SK-N-SH (cell line): ENCODE data around the gene ADCY5. TPM values are rescaled to one million over a fixed set of nuclear protein-coding genes. Genes with fewer than 3 reads are reported as not detected.

Experiments
- CTCF ChIA-PET: fragments of 300-600, 350-600 bp; formaldehyde crosslinking; extraction: SDS; loops from one replicate; lab custom pipeline; 2021; lab: Yijun Ruan, JAX
- POLR2A ChIA-PET: fragments of 350-600 bp; sonication (Branson Sonifier 250); formaldehyde crosslinking; extraction: SDS; loops from one replicate; lab custom pipeline; 2020; ENCODE audit warnings: antibody characterized with exemption, inconsistent platforms; lab: Yijun Ruan, JAX
- DNase-seq: peaks from one replicate; pipeline ENCODE4 v3.0.0; 2012
- H2AFZ ChIP-seq: fragments of 200-600 bp; sonication (generic); 2 replicates; pipeline ENCODE4 v1.8.1; 2016; ENCODE audit warnings: antibody characterized with exemption, mild to moderate bottlenecking, low read depth
- H3F3A ChIP-seq: fragments of 200-600 bp; sonication (generic); replicated peaks from 2 replicates; pipeline ENCODE3; 2016; ENCODE audit warnings: antibody characterized with exemption, mild to moderate bottlenecking; ENCODE audit not compliant: insufficient read depth
- H3K27ac ChIP-seq, 2 experiments: fragments of 200-500 bp in 1 of 2; fragments of 200-600 bp in 1 of 2; sonication (Bioruptor generic) in 1 of 2; sonication (generic), shearing (Covaris generic) in 1 of 2; 2 replicates each; pipeline versions ENCODE4 v1.5.1 to v1.6.1; 2014 to 2016; ENCODE audit warnings: low read depth in 2 of 2, inconsistent platforms in 1 of 2, low read length in 1 of 2, mild to moderate bottlenecking in 1 of 2, mixed read lengths in 1 of 2
- H3K27me3 ChIP-seq: fragments of 200-600 bp; sonication (generic), shearing (Covaris generic); 2 replicates; pipeline ENCODE4 v1.6.1; 2016; ENCODE audit warnings: mixed run types; ENCODE audit not compliant: insufficient read depth
- H3K36me3 ChIP-seq, 2 experiments: fragments of 200-500 bp in 1 of 2; fragments of 200-600 bp in 1 of 2; sonication (Bioruptor generic) in 1 of 2; sonication (generic) in 1 of 2; replicated peaks in 1 of 2; 2 replicates each; pipeline versions ENCODE3 to v1.5.1; 2014 to 2016; ENCODE audit warnings: low read length in 1 of 2, mild to moderate bottlenecking in 1 of 2; ENCODE audit not compliant: insufficient read depth in 2 of 2, control insufficient read depth in 1 of 2
- H3K4me1 ChIP-seq, 2 experiments: fragments of 200-500 bp in 1 of 2; fragments of 200-600 bp in 1 of 2; sonication (Bioruptor generic) in 1 of 2; sonication (generic), shearing (Covaris generic) in 1 of 2; 2 replicates each; pipeline versions ENCODE4 v1.5.1 to v1.6.1; 2014 to 2016; ENCODE audit warnings: low read depth in 1 of 2, low read length in 1 of 2, mixed run types in 1 of 2; ENCODE audit not compliant: insufficient read depth in 2 of 2, control insufficient read depth in 1 of 2
- H3K4me2 ChIP-seq: fragments of 200-600 bp; sonication (generic), shearing (Covaris generic); 2 replicates; pipeline ENCODE4 v1.6.1; 2017; ENCODE audit warnings: mixed run types
- H3K4me3 ChIP-seq, 2 experiments: fragments of 200-500 bp in 1 of 2; fragments of 200-600 bp in 1 of 2; sonication (Bioruptor generic) in 1 of 2; sonication (generic), shearing (Covaris generic) in 1 of 2; 2 replicates each; pipeline versions ENCODE4 v1.5.1 to v1.8.1; 2014 to 2016; ENCODE audit warnings: low read depth in 2 of 2, inconsistent platforms in 1 of 2, low read length in 1 of 2, mild to moderate bottlenecking in 1 of 2, mixed read lengths in 1 of 2, moderate library complexity in 1 of 2
- H3K79me2 ChIP-seq: fragments of 200-600 bp; sonication (generic); 2 replicates; pipeline ENCODE4 v1.8.1; 2017; ENCODE audit warnings: mild to moderate bottlenecking; ENCODE audit not compliant: insufficient read depth
- H3K9ac ChIP-seq: fragments of 200-600 bp; sonication (generic); 2 replicates; pipeline ENCODE4 v1.6.1; 2017; ENCODE audit warnings: mixed run types
- H3K9me2 ChIP-seq: fragments of 200-600 bp; sonication (generic); 2 replicates; pipeline ENCODE4 v1.6.1; 2017; ENCODE audit warnings: mixed run types
- H3K9me3 ChIP-seq: fragments of 200-600 bp; sonication (generic); 2 replicates; pipeline ENCODE4 v1.6.1; 2017; ENCODE audit warnings: mixed run types, mild to moderate bottlenecking, moderate library complexity
- H4K20me1 ChIP-seq: fragments of 200-600 bp; sonication (generic); 2 replicates; pipeline ENCODE4 v1.6.1; 2017; ENCODE audit warnings: mild to moderate bottlenecking, mixed run types; ENCODE audit not compliant: insufficient read depth
- FOXJ3 ChIP-seq: sonication (generic); formaldehyde crosslinking; IDR thresholded peaks from 2 replicates; pipeline ENCODE4 v1.5.1; 2020; ENCODE audit warnings: mild to moderate bottlenecking, missing genetic modification reagents
- FOXM1 ChIP-seq: IDR thresholded peaks from 2 replicates; pipeline ENCODE4 v1.4.0; 2012; ENCODE audit warnings: low read depth, mild to moderate bottlenecking
- JUND ChIP-seq: IDR thresholded peaks from 2 replicates; pipeline ENCODE4 v1.4.0; 2012
- MEF2A ChIP-seq: IDR thresholded peaks from 2 replicates; pipeline ENCODE4 v1.4.0; 2012; ENCODE audit warnings: low read depth, borderline replicate concordance
- TAF1 ChIP-seq: IDR thresholded peaks from 2 replicates; pipeline ENCODE4 v1.6.1; 2012; ENCODE audit warnings: low read depth, mild to moderate bottlenecking, low read length, moderate library complexity, borderline replicate concordance
- TCF12 ChIP-seq: IDR thresholded peaks from 2 replicates; pipeline ENCODE4 v1.4.0; 2012
- TEAD4 ChIP-seq: IDR thresholded peaks from 2 replicates; pipeline ENCODE4 v1.4.0; 2012; ENCODE audit warnings: mild to moderate bottlenecking, borderline replicate concordance; ENCODE audit not compliant: insufficient read depth
- WGBS: methylation state at CpG from one replicate; pipeline ENCODE4 v1.1.6; 2017; ENCODE audit warnings: low lambda C conversion rate; 5-methylcytosine and 5-hydroxymethylcytosine counted together
- polyA plus RNA-seq, 3 experiments: library from polyadenylated mRNA; depleted of rRNA; stranded (reverse); fragments of >200 nt; gene quantifications; 2 replicates each; pipeline ENCODE4 v1.2.3, GENCODE V29; 2012
- TF ChIP-seq, protein P1 (sequence below): fragments of 150-350 bp; IDR thresholded peaks from 2 replicates; pipeline ENCODE4 v1.6.1; 2016; ENCODE audit warnings: mild to moderate bottlenecking, low read depth, low read length
- TF ChIP-seq, protein P2 (sequence below): IDR thresholded peaks from 2 replicates; pipeline ENCODE4; 2012
- TF ChIP-seq, protein P3 (sequence below): IDR thresholded peaks from 2 replicates; pipeline ENCODE4 v1.6.1; 2012; ENCODE audit warnings: mild to moderate bottlenecking, low read depth, low read length, moderate library complexity
- TF ChIP-seq, protein P4 (sequence below): IDR thresholded peaks from 2 replicates; pipeline ENCODE4 v1.4.0; 2012; ENCODE audit warnings: low read depth, borderline replicate concordance

Gene ADCY5
- polyA plus RNA-seq, 1 of the 3 experiments (the other 2 are of a cell fraction), result 0.21 TPM

DNA sequence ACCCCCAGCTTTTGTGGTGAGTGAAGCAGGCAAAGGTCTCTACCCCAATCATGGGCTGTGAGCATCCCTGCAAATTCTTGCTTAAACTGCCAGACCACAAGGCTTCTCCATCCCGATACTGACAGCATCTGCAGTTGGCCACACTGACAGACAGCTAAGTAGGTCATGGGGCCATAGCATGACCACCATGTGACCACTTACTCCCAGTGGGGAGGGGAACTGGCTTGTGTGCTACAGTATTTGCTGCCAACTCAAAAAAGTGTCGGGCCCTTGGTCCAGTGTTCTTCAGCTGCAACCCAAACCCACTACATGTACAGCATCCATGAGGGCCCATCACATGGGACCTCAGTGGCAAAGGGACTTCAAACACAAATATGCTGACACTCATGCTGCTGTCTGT lies 143.7 kb downstream of the ADCY5 start:
- DNase-seq, result no peak
- no peaks in the 10 kb centered on the region for H3K36me3 ChIP-seq
- H3K4me3 ChIP-seq, result no peak overlapping the region
- no peak overlapping the region for H3K27ac ChIP-seq
- 50% methylated on average over 1 of the region's 2 CpGs for WGBS
- H3F3A ChIP-seq, result no peaks in the 10 kb centered on the region
- TF ChIP-seq, protein P1, sequence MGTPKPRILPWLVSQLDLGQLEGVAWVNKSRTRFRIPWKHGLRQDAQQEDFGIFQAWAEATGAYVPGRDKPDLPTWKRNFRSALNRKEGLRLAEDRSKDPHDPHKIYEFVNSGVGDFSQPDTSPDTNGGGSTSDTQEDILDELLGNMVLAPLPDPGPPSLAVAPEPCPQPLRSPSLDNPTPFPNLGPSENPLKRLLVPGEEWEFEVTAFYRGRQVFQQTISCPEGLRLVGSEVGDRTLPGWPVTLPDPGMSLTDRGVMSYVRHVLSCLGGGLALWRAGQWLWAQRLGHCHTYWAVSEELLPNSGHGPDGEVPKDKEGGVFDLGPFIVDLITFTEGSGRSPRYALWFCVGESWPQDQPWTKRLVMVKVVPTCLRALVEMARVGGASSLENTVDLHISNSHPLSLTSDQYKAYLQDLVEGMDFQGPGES, result no peak
- TF ChIP-seq, protein P2, sequence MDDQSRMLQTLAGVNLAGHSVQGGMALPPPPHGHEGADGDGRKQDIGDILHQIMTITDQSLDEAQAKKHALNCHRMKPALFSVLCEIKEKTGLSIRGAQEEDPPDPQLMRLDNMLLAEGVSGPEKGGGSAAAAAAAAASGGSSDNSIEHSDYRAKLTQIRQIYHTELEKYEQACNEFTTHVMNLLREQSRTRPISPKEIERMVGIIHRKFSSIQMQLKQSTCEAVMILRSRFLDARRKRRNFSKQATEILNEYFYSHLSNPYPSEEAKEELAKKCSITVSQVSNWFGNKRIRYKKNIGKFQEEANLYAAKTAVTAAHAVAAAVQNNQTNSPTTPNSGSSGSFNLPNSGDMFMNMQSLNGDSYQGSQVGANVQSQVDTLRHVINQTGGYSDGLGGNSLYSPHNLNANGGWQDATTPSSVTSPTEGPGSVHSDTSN, result no peak
- TF ChIP-seq JUND (no peak), MEF2A (no peak), TEAD4 (no peak), TCF12 (no peak), FOXJ3 (no peak)
- TF ChIP-seq, protein P3, sequence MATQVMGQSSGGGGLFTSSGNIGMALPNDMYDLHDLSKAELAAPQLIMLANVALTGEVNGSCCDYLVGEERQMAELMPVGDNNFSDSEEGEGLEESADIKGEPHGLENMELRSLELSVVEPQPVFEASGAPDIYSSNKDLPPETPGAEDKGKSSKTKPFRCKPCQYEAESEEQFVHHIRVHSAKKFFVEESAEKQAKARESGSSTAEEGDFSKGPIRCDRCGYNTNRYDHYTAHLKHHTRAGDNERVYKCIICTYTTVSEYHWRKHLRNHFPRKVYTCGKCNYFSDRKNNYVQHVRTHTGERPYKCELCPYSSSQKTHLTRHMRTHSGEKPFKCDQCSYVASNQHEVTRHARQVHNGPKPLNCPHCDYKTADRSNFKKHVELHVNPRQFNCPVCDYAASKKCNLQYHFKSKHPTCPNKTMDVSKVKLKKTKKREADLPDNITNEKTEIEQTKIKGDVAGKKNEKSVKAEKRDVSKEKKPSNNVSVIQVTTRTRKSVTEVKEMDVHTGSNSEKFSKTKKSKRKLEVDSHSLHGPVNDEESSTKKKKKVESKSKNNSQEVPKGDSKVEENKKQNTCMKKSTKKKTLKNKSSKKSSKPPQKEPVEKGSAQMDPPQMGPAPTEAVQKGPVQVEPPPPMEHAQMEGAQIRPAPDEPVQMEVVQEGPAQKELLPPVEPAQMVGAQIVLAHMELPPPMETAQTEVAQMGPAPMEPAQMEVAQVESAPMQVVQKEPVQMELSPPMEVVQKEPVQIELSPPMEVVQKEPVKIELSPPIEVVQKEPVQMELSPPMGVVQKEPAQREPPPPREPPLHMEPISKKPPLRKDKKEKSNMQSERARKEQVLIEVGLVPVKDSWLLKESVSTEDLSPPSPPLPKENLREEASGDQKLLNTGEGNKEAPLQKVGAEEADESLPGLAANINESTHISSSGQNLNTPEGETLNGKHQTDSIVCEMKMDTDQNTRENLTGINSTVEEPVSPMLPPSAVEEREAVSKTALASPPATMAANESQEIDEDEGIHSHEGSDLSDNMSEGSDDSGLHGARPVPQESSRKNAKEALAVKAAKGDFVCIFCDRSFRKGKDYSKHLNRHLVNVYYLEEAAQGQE, result no peak
- TF ChIP-seq, protein P4, sequence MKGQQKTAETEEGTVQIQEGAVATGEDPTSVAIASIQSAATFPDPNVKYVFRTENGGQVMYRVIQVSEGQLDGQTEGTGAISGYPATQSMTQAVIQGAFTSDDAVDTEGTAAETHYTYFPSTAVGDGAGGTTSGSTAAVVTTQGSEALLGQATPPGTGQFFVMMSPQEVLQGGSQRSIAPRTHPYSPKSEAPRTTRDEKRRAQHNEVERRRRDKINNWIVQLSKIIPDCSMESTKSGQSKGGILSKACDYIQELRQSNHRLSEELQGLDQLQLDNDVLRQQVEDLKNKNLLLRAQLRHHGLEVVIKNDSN, result no peak
- TF ChIP-seq, all 33 proteins: peak for 0
- Histone ChIP-seq H3K4me2 (no peak overlapping the region), H4K20me1 (no peaks in the 10 kb centered on the region), H3K9ac (no peak overlapping the region), H3K4me1 (no peaks in the 10 kb centered on the region), H2AFZ (no peak overlapping the region), H3K9me2 (no peaks in the 10 kb centered on the region), H3K9me3 (no peaks in the 10 kb centered on the region), H3K27me3 (no peaks in the 10 kb centered on the region), H3K79me2 (no peaks in the 10 kb centered on the region)
- ChIA-PET POLR2A (interaction anchor here (0.6 kb wide), 1 partner anchor 880 kb away, joined by 3 read pairs; no protein-coding TSS in a partner anchor), CTCF (interaction anchor here (0.6 to 1.0 kb wide), 4 partner anchors 18 to 1168 kb away, joined by 3 to 4 read pairs (median 4); no protein-coding TSS in a partner anchor)

DNA sequence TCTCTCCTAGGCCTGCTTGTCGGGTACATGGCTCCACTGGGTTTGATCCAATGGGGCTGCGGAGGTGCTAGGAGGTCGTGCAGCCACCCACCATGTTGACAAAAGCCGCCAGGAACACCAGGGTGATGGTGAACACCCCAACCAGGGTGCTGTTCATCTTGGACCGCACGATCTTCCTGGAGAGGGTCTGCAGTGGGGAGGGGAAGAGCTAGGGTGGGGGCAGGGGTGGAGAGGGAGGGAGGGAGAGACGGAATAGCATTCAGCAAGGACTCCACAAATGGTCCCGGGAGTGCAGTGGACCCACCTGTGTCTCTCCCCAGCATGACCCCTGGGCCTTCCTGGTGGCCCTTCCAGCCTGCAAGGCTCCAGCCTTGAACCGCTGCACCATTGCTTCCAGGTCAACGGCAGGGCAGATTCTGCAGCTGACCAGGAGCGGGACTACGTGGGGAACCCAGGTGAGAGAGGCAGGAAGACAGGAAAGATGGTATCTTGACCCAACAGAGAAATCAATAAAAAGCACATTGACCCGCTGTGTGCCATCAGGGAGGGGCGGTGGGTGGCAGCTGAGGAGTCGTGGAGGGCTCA lies 144.8 kb downstream of the ADCY5 start:
- H3K4me2 ChIP-seq, result no peak overlapping the region
- no peaks in the 10 kb centered on the region for H3F3A ChIP-seq
- H3K27ac ChIP-seq, result no peak overlapping the region
- H3K9ac ChIP-seq, result no peak overlapping the region
- no peaks in the 10 kb centered on the region for H3K79me2 ChIP-seq
- H3K4me1 ChIP-seq, result no peaks in the 10 kb centered on the region
- 43% methylated on average over 9 of the region's 15 CpGs for WGBS
- H3K36me3 ChIP-seq, result no peaks in the 10 kb centered on the region
- H3K4me3 ChIP-seq, result no peak overlapping the region
- H4K20me1 ChIP-seq, result no peaks in the 10 kb centered on the region
- ChIA-PET CTCF (interaction anchor here (1.7 kb wide), 1 partner anchor 18 kb away, joined by 3 read pairs; no protein-coding TSS in a partner anchor), POLR2A (no interaction called here)
- no peak overlapping the region for H2AFZ ChIP-seq
- H3K9me2 ChIP-seq, result no peaks in the 10 kb centered on the region
- TF ChIP-seq TAF1 (no peak), TCF12 (no peak), FOXJ3 (no peak), FOXM1 (no peak)
- H3K9me3 ChIP-seq, result no peaks in the 10 kb centered on the region
- no peaks in the 10 kb centered on the region for H3K27me3 ChIP-seq
- DNase-seq, result no peak
